BLaER1 treated with 17β-estradiol and CSF1 and Interleukin-3, amounts not matched to agents 10 nM and 100 nM (cell line): Measurements from ENCODE around the gene NRROS.

Experiments used
- H3K27ac ChIP-seq, 11 experiments: shearing (Covaris generic); formaldehyde crosslinking; 2 replicates each; pipeline ENCODE4 v1.8.1; 2022
- H3K27me3 ChIP-seq, 11 experiments: shearing (Covaris generic); formaldehyde crosslinking; 2 replicates each; pipeline ENCODE4 v1.8.1; 2022
- H3K36me3 ChIP-seq, 11 experiments: shearing (Covaris generic); formaldehyde crosslinking; 2 replicates each; pipeline ENCODE4 v1.8.1; 2022
- H3K4me1 ChIP-seq, 10 experiments: shearing (Covaris generic); formaldehyde crosslinking; 2 replicates each; pipeline ENCODE4 v1.8.1; 2022
- H3K4me2 ChIP-seq, 11 experiments: shearing (Covaris generic); formaldehyde crosslinking; 2 replicates each; pipeline ENCODE4 v1.8.1; 2022
- H3K4me3 ChIP-seq, 10 experiments: shearing (Covaris generic); formaldehyde crosslinking; 2 replicates each; pipeline ENCODE4 v1.8.1; 2022
- H3K9ac ChIP-seq, 11 experiments: shearing (Covaris generic); formaldehyde crosslinking; 2 replicates each; pipeline ENCODE4 v1.8.1; 2022
- H3K9me3 ChIP-seq, 11 experiments: shearing (Covaris generic); formaldehyde crosslinking; replicated peaks in 1 of 11; 2 replicates each; pipeline ENCODE4 v1.8.1; 2022
- H4K20me1 ChIP-seq, 11 experiments: shearing (Covaris generic); formaldehyde crosslinking; 2 replicates each; pipeline ENCODE4 v1.8.1; 2022
- Cebpa-rat ChIP-seq, 11 experiments: shearing (Covaris generic); IDR thresholded peaks; 2 replicates each; pipeline ENCODE4 v1.8.1; 2022

The NRROS gene

GRCh38 chr3:196640297-196641018, 964 bp downstream of the NRROS start:
- Histone ChIP-seq H3K27me3 (no peaks in the 10 kb centered on the region), H3K4me2 (peak overlapping the region; percentile 88 to 100 (median 96)), H3K4me3 (peak overlapping the region; percentile 74 to 98 (median 84)), H3K36me3 (peaks cover 16 to 52% (median 22%) of the 10 kb centered on the region in 11 experiments; a peak in 21 of 22 replicates), H3K27ac (peak overlapping the region; percentile 88 to 97 (median 94)), H3K4me1 (peaks cover 56 to 95% (median 84%) of the 10 kb centered on the region in 10 experiments), H3K9me3 (no peaks in the 10 kb centered on the region), H4K20me1 (peaks cover 21 to 54% (median 34%) of the 10 kb centered on the region in 11 experiments; a peak in 20 of 22 replicates), H3K9ac (peak overlapping the region; percentile 86 to 97 (median 91))
- no peak for TF ChIP-seq Cebpa-rat (IDR thresholded peaks at IDR 0.05)

DNA sequence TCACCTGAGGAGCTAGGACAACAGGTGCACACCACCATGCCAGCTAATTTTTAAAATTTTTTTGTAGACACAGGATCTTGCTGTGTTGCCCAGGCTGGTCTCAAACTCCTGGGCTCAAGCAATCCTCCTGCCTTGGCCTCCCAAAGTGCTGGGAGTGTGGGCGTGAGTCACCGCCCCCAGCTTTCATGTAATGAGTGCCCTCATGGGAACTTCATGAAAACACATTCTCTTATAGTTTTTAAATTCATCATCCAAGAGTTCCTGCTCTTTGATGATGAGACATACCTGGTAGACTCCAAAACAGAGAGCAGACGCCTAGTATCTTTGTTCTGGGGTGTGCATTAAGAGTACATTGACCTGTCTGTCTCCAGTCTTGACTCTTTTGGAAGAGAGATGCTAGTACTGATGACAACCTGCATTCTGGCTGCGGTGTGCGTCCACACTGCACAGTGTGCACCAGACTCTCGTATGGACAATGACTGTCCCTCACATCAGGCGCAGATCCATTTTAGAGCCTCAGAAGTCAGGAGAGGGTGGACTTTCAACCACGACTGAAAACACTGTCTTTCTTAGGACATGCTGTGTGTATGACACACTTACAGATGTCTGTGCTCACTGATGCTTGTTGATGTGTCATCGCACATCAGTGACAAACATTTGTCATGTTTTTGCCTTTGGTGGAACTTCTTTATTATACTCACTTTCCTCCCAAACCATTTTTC, 2.0 kb downstream of the NRROS start:
- Histone ChIP-seq H3K4me2 (peak overlapping the region; percentile 88 to 100 (median 96)), H3K4me3 (peak overlapping the region; percentile 74 to 98 (median 84)), H4K20me1 (peaks cover 31 to 64% (median 44%) of the 10 kb centered on the region in 11 experiments; a peak in 21 of 22 replicates), H3K27me3 (no peaks in the 10 kb centered on the region), H3K4me1 (peaks cover 56 to 96% (median 84%) of the 10 kb centered on the region in 10 experiments), H3K27ac (peak overlapping the region; percentile 88 to 97 (median 94)), H3K9me3 (no peaks in the 10 kb centered on the region), H3K36me3 (peaks cover 26 to 62% (median 33%) of the 10 kb centered on the region in 11 experiments), H3K9ac (peak overlapping the region; percentile 86 to 97 (median 91))
- TF ChIP-seq Cebpa-rat (IDR thresholded peaks at IDR 0.05) = no peak

- H3K9ac ChIP-seq = peak overlapping the region; percentile 86 to 97 (median 91)
These were observed 2.9 kb downstream of the NRROS start for GRCh38 chr3:196642434-196642833.

DNA sequence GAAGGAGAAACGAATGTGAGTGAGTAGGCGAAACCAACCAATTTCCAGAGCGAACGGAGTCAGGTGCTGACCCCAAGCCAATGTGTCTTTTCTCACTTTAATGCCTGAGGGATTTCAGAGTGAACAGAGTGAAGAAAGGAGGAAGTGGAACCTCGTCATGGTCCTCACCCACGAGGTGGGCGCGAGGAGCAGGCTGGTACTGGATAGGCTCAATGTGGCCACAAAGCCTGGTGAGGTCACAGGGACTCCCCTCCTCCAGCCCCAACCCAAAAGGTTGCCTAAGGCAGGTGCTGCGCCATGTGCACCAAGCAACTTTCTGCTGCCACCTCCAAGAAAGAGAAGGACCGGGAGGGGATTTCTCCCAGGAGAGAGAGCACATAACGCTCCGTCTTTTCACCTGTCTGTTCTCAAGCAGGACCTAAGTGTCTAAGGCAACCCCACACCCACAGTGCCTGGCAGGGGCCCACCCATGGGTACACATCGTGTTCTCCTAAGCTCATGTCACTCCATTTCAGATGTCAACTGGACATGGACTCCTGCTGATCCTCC, 3.8 kb downstream of the NRROS start:
- H4K20me1 ChIP-seq = peaks cover 43 to 82% (median 62%) of the 10 kb centered on the region in 11 experiments; a peak in 21 of 22 replicates
- no peaks in the 10 kb centered on the region for H3K27me3 ChIP-seq
- peak overlapping the region; percentile 88 to 97 (median 94) for H3K27ac ChIP-seq
- H3K9me3 ChIP-seq = no peaks in the 10 kb centered on the region
- peaks cover 56 to 96% (median 83%) of the 10 kb centered on the region in 10 experiments for H3K4me1 ChIP-seq
- H3K9ac ChIP-seq = peak overlapping the region; percentile 86 to 97 (median 91)
- peak in 2 of 11 experiments; percentile 12 to 59; a peak in 1 of 22 replicates for TF ChIP-seq Cebpa-rat (IDR thresholded peaks at IDR 0.05)
- H3K36me3 ChIP-seq = peaks cover 44 to 80% (median 48%) of the 10 kb centered on the region in 11 experiments
- H3K4me2 ChIP-seq = peak overlapping the region; percentile 88 to 100 (median 96)
- H3K4me3 ChIP-seq = peak overlapping the region; percentile 74 to 98 (median 84); a peak in 17 of 20 replicates

More at GRCh38 chr3:196642434-196642833, 2.9 kb downstream of the NRROS start:
- H3K27ac ChIP-seq = peak overlapping the region; percentile 88 to 97 (median 94)
- TF ChIP-seq Cebpa-rat (IDR thresholded peaks at IDR 0.05) = no peak
- peaks cover 56 to 96% (median 83%) of the 10 kb centered on the region in 10 experiments for H3K4me1 ChIP-seq
- peak overlapping the region; percentile 74 to 98 (median 84) for H3K4me3 ChIP-seq
- H3K9me3 ChIP-seq = no peaks in the 10 kb centered on the region
- peak overlapping the region; percentile 88 to 100 (median 96) for H3K4me2 ChIP-seq
- H3K36me3 ChIP-seq = peaks cover 35 to 71% (median 40%) of the 10 kb centered on the region in 11 experiments
- peaks cover 36 to 74% (median 54%) of the 10 kb centered on the region in 11 experiments; a peak in 21 of 22 replicates for H4K20me1 ChIP-seq
- H3K27me3 ChIP-seq = no peaks in the 10 kb centered on the region

DNA sequence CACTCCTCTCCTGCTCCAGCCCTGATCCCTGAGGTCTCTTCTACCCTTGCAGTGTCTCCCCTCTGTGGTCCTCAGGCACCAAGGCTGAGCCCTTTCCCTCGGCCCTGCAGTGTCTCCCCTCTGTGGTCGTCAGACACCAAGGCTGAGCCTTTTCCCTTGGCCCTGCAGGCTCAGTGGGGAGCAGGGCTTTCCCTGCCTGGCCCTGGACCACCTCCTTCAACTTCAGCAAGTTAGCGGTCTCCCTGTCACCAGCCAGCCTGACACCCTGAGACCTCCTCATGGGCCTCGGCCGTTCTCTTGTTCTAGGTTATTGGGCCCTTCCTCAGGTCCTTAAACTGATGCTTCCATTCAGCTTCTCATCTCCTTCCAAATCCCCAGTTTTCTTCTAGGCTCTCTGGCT, 4.3 kb downstream of the NRROS start:
- TF ChIP-seq Cebpa-rat (IDR thresholded peaks at IDR 0.05) = no peak
- peak overlapping the region in 8 of 10 experiments; percentile 5 to 98 (median 52); a peak in 9 of 20 replicates for H3K4me3 ChIP-seq
- H3K9ac ChIP-seq = peak overlapping the region; percentile 47 to 95 (median 88)
- H3K27me3 ChIP-seq = no peaks in the 10 kb centered on the region
- H4K20me1 ChIP-seq = peaks cover 48 to 87% (median 67%) of the 10 kb centered on the region in 11 experiments; a peak in 21 of 22 replicates
- peak overlapping the region; percentile 88 to 100 (median 96) for H3K4me2 ChIP-seq
- H3K36me3 ChIP-seq = peaks cover 45 to 85% (median 53%) of the 10 kb centered on the region in 11 experiments
- H3K9me3 ChIP-seq = no peaks in the 10 kb centered on the region
- H3K4me1 ChIP-seq = peaks cover 56 to 96% (median 83%) of the 10 kb centered on the region in 10 experiments
- H3K27ac ChIP-seq = peak overlapping the region; percentile 88 to 97 (median 94)

GRCh38 chr3:196645096-196645495, 5.6 kb downstream of the NRROS start:
- H3K9ac ChIP-seq = peak overlapping the region in 2 of 11 experiments; percentile 90 to 95; a peak in 3 of 22 replicates
- H3K4me3 ChIP-seq = peak overlapping the region in 2 of 10 experiments; percentile 78 to 83; a peak in 3 of 20 replicates
- H3K4me2 ChIP-seq = peak overlapping the region; percentile 44 to 100 (median 96); a peak in 21 of 22 replicates
- H3K27ac ChIP-seq = peak overlapping the region in 5 of 11 experiments; percentile 43 to 94 (median 58); a peak in 7 of 22 replicates
- peaks cover 45 to 95% (median 59%) of the 10 kb centered on the region in 11 experiments for H3K36me3 ChIP-seq
- peaks cover 60 to 98% (median 79%) of the 10 kb centered on the region in 11 experiments; a peak in 21 of 22 replicates for H4K20me1 ChIP-seq
- TF ChIP-seq Cebpa-rat (IDR thresholded peaks at IDR 0.05) = no peak
- H3K27me3 ChIP-seq = no peaks in the 10 kb centered on the region
- no peaks in the 10 kb centered on the region for H3K9me3 ChIP-seq
- peaks cover 69 to 99% (median 90%) of the 10 kb centered on the region in 10 experiments for H3K4me1 ChIP-seq

- H3K27ac ChIP-seq = peak overlapping the region; percentile 6 to 94 (median 43); a peak in 18 of 22 replicates
- peaks cover 53 to 93% (median 68%) of the 10 kb centered on the region in 11 experiments for H3K36me3 ChIP-seq
- TF ChIP-seq Cebpa-rat (IDR thresholded peaks at IDR 0.05) = no peak
- peaks cover 79 to 100% (median 98%) of the 10 kb centered on the region in 10 experiments for H3K4me1 ChIP-seq
- peak overlapping the region; percentile 44 to 100 (median 96); a peak in 21 of 22 replicates for H3K4me2 ChIP-seq
- no peaks in the 10 kb centered on the region for H3K27me3 ChIP-seq
- no peaks in the 10 kb centered on the region for H3K9me3 ChIP-seq
- H3K4me3 ChIP-seq = peak overlapping the region in 2 of 10 experiments; percentile 1 to 78; a peak in 2 of 20 replicates
- peaks cover 70 to 100% (median 89%) of the 10 kb centered on the region in 11 experiments for H4K20me1 ChIP-seq
- H3K9ac ChIP-seq = peak overlapping the region in 7 of 11 experiments; percentile 4 to 90 (median 21); a peak in 7 of 22 replicates
These were observed 6.6 kb downstream of the NRROS start for GRCh38 chr3:196645897-196646665.
